ENCODE data around the gene GPX3.

Gene GPX3

DNA sequence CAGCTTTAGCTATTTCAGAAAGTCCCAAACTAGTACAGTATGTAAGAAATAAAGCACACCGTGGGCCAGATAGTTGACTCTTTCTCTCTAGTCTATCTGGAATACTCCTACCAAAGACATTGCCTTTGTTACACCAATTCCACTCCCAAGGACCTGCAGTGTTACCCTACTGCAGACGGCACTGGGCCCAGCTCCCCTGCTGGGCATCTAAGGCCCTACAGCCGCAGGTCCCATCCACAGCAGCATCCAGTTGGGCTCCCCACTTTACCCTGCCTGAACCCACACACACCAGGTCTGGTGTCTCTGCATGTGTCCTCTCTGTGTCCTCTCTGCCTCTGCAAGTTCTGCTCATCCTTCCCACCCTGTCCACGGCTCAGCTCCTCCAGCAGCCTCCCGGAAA, 37.9 kb downstream of the GPX3 start:
- DNase-seq (ENCODE audit: low read depth in 2 of 2): no peak

DNA sequence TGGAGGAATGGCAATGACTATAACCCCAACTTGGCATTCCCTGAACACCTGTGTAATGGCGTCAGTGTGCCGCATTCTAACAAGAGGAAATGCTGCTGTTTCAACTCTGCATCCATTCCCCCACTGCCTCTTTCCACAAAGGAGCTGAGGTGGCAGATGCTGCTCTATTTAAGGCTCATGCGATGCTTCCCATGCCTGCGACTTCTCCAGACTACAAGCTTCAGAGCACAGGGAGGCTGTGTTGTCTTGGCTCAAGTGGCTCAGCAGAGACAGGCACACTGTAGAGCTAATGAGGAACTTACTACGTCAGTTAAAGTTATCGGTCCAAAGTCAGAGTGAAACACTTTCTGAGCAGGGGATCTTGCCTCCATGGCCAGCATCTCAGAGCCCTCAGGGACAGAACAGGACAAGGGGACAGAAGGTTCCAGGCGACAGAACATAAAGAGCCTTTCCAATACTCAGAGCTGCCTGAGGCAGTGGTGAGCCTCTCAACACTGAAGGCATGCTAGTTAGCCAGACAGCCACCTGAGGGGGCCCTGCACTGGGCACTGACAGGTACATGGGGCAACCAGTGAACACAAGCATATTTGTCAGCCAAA, 38.6 kb downstream of the GPX3 start:
- no peak for DNase-seq (ENCODE audit: low read depth in 2 of 2)

DNA sequence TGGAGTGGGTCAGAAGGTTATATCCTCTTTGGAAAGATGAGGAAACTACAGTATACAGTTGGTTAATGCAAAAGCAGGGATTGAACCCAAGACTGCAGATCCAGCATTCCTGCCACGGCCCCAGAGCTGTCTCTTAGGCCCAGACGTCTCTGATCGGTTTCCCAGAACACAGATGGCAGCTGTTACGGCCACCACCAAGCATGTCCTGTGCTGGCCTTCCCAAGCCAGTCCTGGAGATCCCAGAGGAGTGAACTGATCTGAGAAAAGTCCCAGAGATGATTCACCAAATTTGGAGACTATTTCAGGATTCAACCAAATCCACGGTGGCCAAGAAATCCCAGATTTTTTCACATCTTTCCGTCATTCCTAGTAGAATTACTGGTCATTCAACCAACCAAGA, 40.4 kb downstream of the GPX3 start:
- DNase-seq (ENCODE audit: low read depth in 2 of 2): no peak

DNA sequence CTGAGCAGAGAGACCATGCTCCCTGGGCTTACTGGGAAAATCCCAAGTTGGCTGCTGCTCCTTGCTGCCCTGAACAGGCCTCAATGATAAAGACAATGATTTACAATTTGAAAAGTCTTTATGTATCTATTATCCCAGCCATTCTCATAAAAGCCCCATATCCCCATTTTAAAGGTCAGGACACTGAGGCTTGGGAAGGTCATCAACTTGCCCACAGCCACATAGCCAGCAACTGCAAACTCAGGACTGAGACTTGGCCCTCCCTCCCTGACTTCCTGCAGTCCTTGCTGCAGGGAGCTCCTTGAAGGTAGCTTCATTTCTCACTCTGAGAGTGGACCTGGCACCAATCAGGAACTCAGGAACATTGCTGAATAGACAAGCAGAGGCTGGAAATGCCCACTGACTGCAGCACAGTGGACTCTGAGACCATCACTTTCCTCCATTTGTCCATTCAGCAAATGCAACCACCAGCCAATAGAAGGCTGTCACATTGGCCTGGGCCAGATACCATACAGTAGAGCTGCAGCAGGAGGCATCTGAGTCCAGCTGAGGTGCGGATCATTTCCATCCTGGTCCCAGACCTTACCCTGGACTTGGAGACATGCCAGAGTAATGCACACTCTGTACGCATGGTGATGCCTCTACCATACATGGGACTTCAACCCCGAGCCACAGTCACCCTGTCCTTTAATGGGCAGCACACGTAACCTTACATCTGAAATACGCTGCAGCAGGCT, 42.2 kb downstream of the GPX3 start:
- no peak for DNase-seq (ENCODE audit: low read depth in 2 of 2)

DNA sequence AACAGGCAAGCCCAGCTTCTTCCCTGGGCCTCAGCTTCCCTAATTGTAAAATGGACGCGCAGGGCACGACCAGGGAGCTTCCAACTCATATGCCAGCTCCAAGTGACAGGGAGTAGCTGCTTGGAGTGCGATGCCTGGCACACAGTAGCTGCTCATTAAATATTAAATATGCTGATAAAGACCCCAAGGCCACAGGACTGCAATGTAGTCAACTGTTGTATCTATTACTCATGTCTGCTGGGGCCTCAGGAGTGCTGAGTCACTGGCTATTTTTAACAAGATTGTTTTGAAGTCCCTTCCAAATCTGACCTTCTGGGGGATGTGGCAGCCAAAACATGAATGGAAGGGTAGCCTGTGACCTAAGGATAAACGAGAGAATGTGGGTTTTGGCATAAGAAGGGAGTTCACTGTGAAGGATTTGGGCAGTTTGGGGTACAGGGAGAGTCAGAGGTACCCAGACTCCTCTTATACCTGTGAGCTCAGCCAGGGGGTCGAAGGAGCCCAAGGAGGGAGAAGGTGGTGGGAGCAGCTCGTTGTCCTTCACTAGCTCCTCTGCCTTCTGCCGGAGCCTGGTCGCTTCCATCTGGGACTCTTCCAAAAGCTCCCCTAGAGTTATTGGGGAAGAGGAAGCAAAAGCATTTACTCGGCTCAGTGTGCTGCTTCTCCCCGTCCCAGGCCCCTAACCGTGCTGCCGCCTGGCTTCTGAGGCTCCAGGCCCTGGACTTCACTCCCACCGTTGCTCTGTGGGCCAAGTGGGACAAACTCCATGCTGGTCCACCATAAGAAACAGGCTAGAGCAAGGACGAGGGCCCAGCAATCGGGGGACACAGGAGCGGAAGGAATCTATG, 43.0 kb downstream of the GPX3 start:
- DNase-seq (ENCODE audit: low read depth in 2 of 2): no peak

DNA sequence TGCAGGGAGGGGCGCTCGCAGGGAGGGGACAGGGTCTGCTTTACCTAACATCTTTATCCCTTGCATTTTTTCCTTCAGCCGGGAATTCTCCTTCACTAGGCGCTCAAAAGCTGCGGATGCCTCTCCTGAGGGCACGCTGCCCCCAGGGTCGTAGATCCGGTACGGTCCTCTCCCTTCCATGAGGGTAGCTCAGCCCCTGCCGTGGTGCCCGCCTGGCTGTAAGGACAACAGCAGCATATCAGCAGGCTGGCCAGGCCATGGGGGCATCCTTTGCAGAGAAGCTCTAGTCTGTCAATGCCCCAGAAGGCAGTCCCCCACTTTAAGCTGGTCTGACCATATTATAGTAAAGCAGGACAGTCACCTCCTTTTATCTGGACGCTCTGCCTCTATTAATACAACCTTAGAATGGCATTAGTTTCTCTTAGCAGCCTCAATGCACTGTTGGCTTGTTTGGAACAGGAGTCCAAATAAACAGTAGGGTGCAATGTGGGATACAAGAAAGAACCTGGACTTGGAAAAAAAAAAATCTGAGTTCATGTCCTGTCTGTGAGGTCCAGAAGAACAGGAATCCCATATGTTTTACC, 44.6 kb downstream of the GPX3 start:
- DNase-seq (ENCODE audit: low read depth in 2 of 2): no peak

DNA sequence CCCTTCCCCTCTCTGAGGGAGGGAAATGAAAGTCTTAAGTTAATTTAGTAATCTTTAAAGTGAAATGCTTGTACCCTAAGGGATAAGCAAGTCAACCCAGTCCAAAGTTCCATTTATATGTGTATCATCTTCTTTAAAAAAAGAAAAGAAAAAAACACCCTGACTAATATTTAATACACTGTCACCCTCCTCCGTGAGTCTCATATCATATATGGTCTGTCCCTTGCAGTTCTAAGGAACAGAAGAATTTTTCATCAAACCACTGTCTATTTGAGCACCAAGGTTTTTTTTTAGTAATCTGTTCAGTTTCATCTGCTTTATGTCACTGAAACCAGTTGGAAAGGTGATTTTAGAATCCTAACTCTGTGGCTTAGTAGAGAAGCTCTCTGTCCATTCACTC, 45.2 kb downstream of the GPX3 start:
- no peak for DNase-seq (ENCODE audit: low read depth in 2 of 2)

DNA sequence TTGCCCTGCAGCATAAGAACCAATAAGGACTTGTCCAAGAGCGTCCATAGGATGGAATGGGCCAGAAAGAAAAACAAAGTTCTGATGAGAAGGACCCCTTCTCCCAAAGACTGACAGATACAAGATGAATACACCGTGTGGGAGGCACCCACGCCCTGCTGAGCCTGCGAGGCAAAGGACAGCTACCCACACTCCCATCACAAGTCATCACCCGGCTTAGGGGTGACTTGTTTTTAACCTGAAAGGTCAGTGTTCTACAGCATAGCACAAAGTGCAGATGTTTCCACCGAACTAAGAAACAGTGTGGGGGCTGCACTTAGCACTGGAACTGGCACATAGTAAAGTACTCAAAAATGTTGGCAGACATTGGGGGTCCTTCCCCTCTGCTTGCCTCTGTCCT, 46.5 kb downstream of the GPX3 start:
- no peak for DNase-seq (ENCODE audit: low read depth in 2 of 2)

DNA sequence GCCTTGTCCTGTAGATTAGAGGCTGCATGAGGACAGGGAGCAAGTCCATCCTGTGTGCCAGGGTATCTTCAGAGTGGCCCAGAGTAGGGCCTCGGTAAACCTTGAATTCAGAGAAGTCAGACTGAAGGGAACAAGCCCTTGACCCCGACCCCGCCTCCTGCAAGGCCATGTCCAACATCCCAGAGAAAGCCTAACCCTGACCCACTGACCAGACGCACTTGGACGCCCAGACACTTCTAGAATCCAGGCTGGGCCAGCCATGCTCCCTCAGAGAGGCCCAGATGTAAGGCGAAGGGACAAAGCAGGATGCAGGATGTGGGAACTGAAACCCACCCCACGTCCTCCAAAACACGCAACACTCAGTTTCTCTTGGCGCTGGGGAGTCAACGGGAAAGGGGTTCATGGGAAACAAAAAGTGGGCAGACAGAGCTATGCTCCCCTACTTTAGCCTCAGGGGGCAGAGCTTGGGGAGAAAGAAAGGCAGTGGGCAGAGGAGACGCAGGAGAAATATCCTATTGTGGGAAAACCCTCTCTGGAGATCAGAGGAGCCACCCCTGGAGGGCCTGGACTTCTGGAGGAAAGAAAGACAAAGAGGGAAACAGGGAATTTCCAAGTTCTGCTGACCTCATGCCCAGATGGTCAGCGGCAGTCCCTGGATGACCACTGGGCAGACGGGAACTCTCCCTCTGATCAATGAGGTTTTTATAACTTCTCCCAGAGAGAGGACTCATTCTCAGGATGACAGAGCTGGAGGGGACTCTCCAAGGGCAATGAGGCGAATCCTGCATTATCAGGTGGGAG, 47.4 kb downstream of the GPX3 start:
- no peak for DNase-seq (ENCODE audit: low read depth in 2 of 2)

DNA sequence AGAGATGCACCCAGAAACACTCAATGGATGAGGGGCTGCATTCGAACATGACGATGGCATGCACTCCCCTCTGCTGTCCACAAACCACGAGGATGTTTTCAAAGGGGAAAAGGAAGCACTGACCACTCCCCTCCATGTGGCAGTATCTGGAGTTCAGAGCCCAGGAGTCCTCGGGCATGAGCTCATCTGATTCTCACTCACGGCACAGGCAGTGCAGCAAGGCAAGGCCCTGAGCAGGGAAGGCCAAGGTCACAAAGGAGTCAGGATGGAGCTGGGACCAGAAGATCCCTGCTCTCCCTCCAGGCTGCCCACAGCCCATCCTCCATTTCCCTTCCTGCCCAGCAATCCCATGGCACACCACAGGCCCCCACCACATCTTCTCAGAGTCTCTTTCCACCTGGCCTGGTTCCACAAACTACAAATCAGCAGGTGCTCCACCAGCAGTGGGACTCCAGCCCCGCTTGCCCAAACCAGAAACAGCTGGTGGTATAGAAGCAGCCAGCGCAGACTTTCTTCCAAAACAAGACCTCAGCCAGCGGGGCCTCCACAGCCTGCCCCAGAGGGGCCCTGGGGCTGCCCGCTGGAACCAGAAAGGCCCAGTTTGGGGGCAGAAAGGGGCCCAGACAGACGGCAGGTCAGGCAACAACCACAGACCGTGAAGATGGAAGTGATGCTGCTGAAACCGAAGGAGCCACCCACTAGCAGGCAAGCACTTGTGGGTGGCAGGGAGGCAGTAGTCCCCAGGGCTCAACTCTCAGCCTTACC, 48.2 kb downstream of the GPX3 start:
- peak in 1 of 2 donors; percentile 45 for DNase-seq (ENCODE audit: low read depth in 2 of 2)

DNA sequence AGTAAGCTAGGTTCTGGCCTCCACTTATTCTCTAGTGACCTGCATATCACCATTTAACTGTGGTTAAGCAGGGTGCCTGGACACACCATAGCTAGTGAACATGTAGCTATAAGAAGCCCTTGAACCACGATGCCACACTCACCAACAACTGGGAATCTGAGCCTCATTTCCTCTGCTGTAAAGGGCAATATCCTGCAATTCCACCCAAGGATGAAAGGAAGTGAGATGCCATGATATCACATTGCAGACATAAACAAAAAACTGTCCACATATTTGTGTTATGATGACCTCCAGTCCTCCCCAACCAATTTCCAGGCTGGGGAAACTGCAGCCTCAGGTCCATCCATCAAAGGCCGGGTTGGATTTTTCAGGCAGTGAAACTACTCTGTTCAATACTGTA, 50.1 kb downstream of the GPX3 start:
- DNase-seq (ENCODE audit: low read depth in 2 of 2): no peak

DNA sequence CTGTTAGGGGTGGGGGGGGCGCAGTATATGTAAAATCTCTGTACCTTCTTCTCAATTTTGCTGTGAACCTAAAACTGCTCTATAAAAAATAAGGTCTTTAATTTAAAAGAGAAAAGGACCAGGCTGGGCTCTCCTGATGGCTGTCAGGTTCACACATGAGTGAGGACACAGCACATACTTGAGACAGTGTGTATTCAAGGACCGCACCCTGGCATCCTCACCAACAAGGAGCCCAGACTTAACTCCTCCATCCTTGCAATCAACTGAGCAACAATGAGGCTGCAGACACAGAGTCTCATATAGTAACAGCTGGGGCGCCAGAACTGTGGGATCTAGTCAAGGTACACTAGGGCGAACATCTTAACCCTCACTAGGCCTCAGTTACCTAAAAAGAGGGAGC, 50.6 kb downstream of the GPX3 start:
- no peak for DNase-seq (ENCODE audit: low read depth in 2 of 2)

DNA sequence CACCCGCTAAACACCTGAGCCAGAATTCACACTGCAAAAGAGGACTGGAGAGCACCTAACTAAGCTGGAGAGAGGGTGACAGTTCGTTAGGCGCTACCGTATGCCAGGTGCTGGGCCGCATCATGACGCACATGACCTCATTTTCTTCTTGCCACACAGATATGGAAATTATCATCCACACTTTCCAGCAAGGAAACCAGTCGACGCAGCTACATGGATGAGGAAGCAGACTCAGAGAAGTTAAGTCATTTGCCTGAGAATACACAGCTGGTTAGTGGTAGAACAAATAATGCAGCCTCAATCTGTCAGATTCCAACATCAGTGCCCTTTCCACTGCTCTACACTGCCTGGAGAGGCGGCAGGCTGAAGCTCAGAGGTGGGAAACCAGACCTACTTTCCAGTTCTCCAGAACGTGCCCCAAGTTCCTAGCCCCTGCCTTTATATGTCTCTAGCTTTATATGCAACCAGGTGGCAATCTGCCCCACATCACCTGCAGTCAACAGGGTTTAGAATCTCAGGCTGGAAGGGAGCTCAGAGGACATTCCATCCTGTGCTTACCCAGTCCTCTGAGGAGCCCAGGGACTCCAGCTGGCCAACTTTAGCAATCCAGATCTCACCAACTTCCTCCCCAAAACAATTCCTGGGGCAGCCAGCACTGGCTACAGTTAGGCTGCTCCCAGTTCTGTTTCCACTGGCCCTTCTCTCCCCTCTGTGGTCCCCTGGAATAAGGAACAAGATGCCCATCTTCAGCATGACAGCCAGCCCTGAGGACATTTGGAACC, 51.6 kb downstream of the GPX3 start:
- DNase-seq (ENCODE audit: low read depth in 2 of 2): no peak

DNA sequence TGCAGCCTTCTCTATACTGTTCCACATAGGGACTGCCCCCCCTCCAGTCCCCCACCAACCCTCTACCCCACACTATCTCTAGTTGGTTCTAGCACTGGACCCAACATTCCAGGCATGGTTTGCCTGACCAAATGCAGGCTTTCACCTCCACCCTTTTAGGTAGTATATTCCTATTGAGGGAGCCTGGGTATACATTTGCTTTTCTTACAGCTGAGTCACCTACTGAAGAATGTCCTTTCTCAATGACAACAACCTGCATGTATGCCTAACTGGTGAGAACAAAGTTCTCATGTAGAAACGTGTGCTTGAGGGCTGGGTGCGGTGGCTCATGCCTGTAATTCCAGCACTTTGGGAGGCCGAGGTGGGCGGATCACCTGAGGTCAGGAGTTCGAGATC, 52.2 kb downstream of the GPX3 start:
- no peak for DNase-seq (ENCODE audit: low read depth in 2 of 2)

DNA sequence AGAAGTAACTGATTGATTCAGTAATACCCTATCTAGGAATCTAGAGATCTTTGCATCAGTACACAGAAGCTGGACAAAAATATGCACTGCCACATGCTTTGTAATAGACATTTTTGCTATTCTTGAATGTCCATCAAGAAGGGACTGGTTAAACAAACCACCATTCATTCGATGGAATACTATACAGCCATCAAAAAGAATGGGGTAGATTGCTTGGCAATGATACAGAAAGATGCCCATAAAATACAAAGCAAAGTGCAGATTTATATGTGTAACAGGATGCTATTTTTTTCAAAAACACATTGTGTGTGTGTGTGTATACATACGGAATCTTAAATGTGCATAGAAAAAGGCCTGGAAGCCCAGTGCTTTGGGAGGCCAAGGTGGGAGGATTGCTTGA, 52.9 kb downstream of the GPX3 start:
- no peak for DNase-seq (ENCODE audit: low read depth in 2 of 2)

DNA sequence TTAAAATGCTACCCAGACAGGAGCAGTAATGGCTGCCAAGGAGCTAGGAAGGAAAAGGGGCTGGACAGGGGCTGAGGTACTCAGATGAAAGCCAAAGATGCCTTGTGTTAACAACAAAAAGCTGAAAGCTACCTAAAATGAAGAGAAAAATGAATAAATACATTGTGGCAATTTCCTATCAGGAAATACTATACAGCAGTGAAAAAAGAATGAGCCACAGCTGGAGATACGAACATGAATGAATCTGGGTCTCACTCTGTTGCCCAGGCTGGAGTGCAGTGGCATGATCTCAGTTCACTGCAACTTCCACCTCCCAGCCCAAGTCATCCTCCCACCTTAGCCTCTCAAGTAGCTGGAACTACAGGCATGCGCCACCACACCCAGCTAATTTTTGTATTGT, 54.2 kb downstream of the GPX3 start:
- no peak for DNase-seq (ENCODE audit: low read depth in 2 of 2)

DNA sequence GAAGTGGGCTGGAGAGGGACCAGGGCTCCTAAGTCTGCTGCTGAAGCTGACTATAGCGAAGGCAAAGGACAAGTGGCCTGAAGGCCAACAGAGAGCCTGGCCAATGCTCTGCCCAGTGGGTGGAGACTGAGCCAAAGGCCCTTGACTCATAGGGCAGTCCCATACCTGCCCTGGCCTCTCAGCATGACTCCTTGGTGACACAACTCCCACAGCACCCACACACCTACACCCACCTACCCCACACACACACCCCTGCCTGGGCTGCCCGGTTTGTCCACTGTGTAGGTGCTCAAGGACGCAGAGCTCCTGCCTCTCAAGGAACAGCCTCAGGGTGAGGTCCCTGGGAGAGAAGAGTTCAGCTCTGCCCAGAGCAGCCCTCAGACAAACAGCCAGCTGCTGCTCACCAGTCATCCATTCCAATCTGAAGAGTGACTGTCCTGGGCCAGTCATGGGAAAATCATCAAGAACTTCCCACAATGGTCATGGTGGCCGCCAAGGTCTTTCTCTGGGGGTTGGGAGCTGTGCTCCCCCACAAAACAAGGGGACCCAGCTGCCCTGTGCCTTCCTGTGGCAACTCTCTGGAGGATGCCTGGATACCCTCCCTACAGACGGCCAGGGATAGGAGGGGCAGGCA, 55.4 kb downstream of the GPX3 start:
- DNase-seq (ENCODE audit: low read depth in 2 of 2): no peak

DNA sequence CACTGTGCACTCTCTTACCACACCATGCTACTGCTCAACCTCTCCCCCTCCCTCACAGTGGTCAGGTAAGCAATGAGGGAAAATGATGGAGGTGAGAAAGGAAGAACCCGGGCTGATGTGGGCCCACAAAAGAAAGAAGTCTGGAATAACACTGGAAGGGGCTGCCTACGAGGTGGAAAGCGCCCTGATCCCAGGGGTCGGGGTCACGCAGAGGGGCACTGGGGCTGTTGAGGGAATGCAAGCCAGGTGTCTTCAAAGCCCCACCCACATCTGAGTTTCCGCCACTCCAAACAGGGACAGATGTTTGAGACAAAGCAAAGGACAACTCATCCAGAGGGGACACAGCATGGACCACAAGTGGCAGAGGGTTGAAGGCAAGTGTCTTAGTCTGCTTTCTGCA, 56.2 kb downstream of the GPX3 start:
- no peak for DNase-seq (ENCODE audit: low read depth in 2 of 2)

DNA sequence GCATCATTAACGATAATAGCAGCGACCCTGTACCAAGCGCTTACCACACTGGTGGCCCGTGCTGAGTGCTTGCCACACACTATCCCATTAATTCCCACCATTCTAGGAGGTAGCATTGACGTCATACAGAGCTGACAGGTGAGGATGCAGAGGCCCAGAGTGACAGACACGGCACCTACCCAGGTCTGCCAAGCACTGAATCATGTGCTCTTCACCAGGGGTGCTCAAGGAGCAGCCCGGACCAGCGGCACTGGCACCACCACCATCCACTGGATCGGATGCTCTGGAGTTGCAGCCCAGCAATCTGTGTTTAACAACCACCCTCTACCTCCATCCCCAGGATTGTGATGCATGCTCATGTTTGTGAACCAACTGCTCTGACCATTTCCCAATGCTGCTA, 57.0 kb downstream of the GPX3 start:
- DNase-seq (ENCODE audit: low read depth in 2 of 2): no peak

DNA sequence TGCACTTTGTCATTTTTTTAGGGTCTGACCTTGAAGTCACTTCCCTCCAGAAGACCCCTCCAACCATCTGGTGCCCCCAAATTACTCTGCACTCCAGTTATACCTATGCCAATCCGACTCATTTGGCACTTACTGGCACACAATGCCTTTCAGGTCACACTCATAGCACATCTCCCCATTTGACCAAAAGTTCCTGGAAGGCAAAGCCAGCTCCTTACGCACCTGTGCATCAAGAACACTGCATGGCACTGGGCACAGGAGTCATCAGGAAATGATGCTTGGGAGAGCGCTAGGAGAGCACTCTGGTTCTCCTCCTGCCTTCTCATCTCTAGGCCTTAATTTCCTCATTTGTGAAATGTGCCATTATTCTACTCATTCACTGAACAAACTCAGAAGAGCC, 57.6 kb downstream of the GPX3 start:
- no peak for DNase-seq (ENCODE audit: low read depth in 2 of 2)

All from activated CD4-positive, alpha-beta T cell treated with anti-CD3 and anti-CD28 coated beads for 24 hours (primary cell).